GM12878 (cell line): ENCODE results near the gene PPP2R2B. TPM values are rescaled to one million over a fixed set of nuclear protein-coding genes. Genes with fewer than 3 reads are reported as not detected.

Source experiments
- ATAC-seq: fragments of 200-7000 bp; cut with Tn5 transposase; 3 replicates; pipeline ENCODE4 v1.9.1; 2020; ENCODE audit warnings: mild to moderate bottlenecking, moderate library complexity
- BruUV-seq: library from RNA; stranded (reverse); fragments of 400-500 nt; replicated peaks from 2 replicates; lab custom pipeline; 2021; lab: Mats Ljungman, UMichigan
- CTCF ChIA-PET: fragments of 300-600 bp; sonication (Branson Sonifier 250); formaldehyde crosslinking; extraction: SDS; loops from one replicate; lab custom pipeline; 2021; ENCODE audit warnings: inconsistent platforms; lab: Yijun Ruan, JAX
- POLR2A ChIA-PET: fragments of 350-600 bp; formaldehyde crosslinking; extraction: SDS; loops from one replicate; lab custom pipeline; 2021; ENCODE audit warnings: inconsistent platforms; lab: Charles Lee
- RAD21 ChIA-PET: fragments of 300-600 bp; sonication (Branson Sonifier 250); formaldehyde crosslinking; loops from one replicate; lab custom pipeline; 2023; ENCODE audit warnings: antibody characterized with exemption; ENCODE audit not compliant: unreplicated experiment; lab: Charles Lee
- SMC1A ChIA-PET: fragments of 300-600 bp; sonication (Branson Sonifier 250); formaldehyde crosslinking; loops from one replicate; lab custom pipeline; 2023; ENCODE audit not compliant: unreplicated experiment, uncharacterized antibody; lab: Charles Lee
- DNase-seq: peaks from one replicate; pipeline ENCODE4 v3.0.0-alpha.2; 2011; ENCODE audit warnings: low read depth, low spot score
- FAIRE-seq: peaks from 3 replicates; lab custom pipeline; 2011; peaks lifted over from hg19 to GRCh38; lab: Jason Lieb, UNC
- H2AFZ ChIP-seq: 2 replicates; pipeline ENCODE4 v1.6.0; 2011; ENCODE audit warnings: low read depth, low read length, control low read depth; ENCODE audit not compliant: control insufficient read depth
- H3K27ac ChIP-seq: 2 replicates; pipeline ENCODE4 v1.5.1; 2011; ENCODE audit warnings: control low read depth; ENCODE audit not compliant: control insufficient read depth, insufficient read depth
- H3K27me3 ChIP-seq, 2 experiments: replicated peaks in 1 of 2; 2 replicates each; pipeline versions ENCODE4 v1.6.0 to v1.6.1; 2011; ENCODE audit warnings: low read length in 1 of 2; ENCODE audit not compliant: control insufficient read depth in 2 of 2, insufficient read depth in 2 of 2
- H3K36me3 ChIP-seq, 2 experiments: 2 replicates each; pipeline ENCODE4 v1.5.1; 2011; ENCODE audit warnings: low read length in 1 of 2; ENCODE audit not compliant: control insufficient read depth in 2 of 2, insufficient read depth in 2 of 2
- H3K4me1 ChIP-seq: 2 replicates; pipeline ENCODE4 v1.6.1; 2011; ENCODE audit warnings: mild to moderate bottlenecking, low read length, moderate library complexity, mixed read lengths; ENCODE audit not compliant: control insufficient read depth, insufficient read depth
- H3K4me2 ChIP-seq: 2 replicates; pipeline ENCODE4 v1.6.0; 2011; ENCODE audit warnings: control low read depth; ENCODE audit not compliant: control insufficient read depth, insufficient read depth
- H3K4me3 ChIP-seq: fragments of 200-600 bp; sonication (generic); 2 replicates; pipeline ENCODE4 v1.5.1; 2016
- H3K79me2 ChIP-seq: 2 replicates; pipeline ENCODE4 v1.6.0; 2011; ENCODE audit warnings: low read length; ENCODE audit not compliant: control insufficient read depth, insufficient read depth
- H3K9ac ChIP-seq: 2 replicates; pipeline ENCODE4 v1.8.0; 2011; ENCODE audit warnings: low read length, control low read depth, mixed read lengths; ENCODE audit not compliant: control insufficient read depth, insufficient read depth
- H3K9me3 ChIP-seq: replicated peaks from 3 replicates; pipeline ENCODE4 v1.5.1; 2011; ENCODE audit warnings: mild to moderate bottlenecking, low read length; ENCODE audit not compliant: control insufficient read depth, insufficient read depth
- H4K20me1 ChIP-seq: 2 replicates; pipeline ENCODE4 v1.6.0; 2011; ENCODE audit not compliant: control insufficient read depth, insufficient read depth
- E4F1 ChIP-seq: fragments of 450-650 bp; IDR thresholded peaks from 2 replicates; pipeline ENCODE4 v1.6.1; 2018; ENCODE audit warnings: borderline replicate concordance, mild to moderate bottlenecking; ENCODE audit not compliant: partially characterized antibody
- ETV6 ChIP-seq, 2 experiments: fragments of 450-650 bp in 1 of 2; IDR thresholded peaks in 1 of 2; conservative IDR thresholded peaks in 1 of 2; 2 replicates each; pipeline ENCODE4 v1.6.1; 2014; ENCODE audit warnings: antibody characterized with exemption in 1 of 2, borderline replicate concordance in 1 of 2, low read depth in 1 of 2, mild to moderate bottlenecking in 1 of 2, moderate library complexity in 1 of 2
- HDGF ChIP-seq: fragments of 450-650 bp; IDR thresholded peaks from 2 replicates; pipeline ENCODE4 v1.6.1; 2016; ENCODE audit warnings: antibody characterized with exemption
- IRF3 ChIP-seq: fragments of 450-650 bp; IDR thresholded peaks from 2 replicates; pipeline ENCODE4 v1.6.1; 2014; ENCODE audit warnings: mild to moderate bottlenecking
- IRF5 ChIP-seq: fragments of 450-650 bp; IDR thresholded peaks from 2 replicates; pipeline ENCODE4 v1.6.1; 2017; ENCODE audit warnings: borderline replicate concordance
- NFYA ChIP-seq: IDR thresholded peaks from 2 replicates; pipeline ENCODE4 v1.6.1; 2011; ENCODE audit warnings: low read depth, mild to moderate bottlenecking, low read length, improper control_type of control experiment, borderline replicate concordance
- NKRF ChIP-seq: fragments of 450-650 bp; conservative IDR thresholded peaks from 2 replicates; pipeline ENCODE4 v1.6.1; 2017; ENCODE audit warnings: mild to moderate bottlenecking, moderate library complexity
- USF1 ChIP-seq: IDR thresholded peaks from 2 replicates; pipeline ENCODE4 v1.6.1; 2011; ENCODE audit warnings: borderline replicate concordance, low read depth, mild to moderate bottlenecking, moderate library complexity, mixed read lengths, low read length; ENCODE audit not compliant: insufficient read depth; ENCODE audit errors: extremely low read length
- ZNF274 ChIP-seq: IDR thresholded peaks from one replicate; pipeline ENCODE4 v1.8.0; 2011; ENCODE audit not compliant: insufficient read length, insufficient read depth
- ZNF592 ChIP-seq: fragments of 450-650 bp; IDR thresholded peaks from 2 replicates; pipeline ENCODE4 v1.6.1; 2017; ENCODE audit warnings: mild to moderate bottlenecking, moderate library complexity
- WGBS: methylation state at CpG from one replicate; pipeline ENCODE4 v1.1.6; 2016; ENCODE audit warnings: low lambda C conversion rate; ENCODE audit not compliant: insufficient replicate concordance, insufficient coverage; ENCODE audit errors: missing lambda C conversion rate; 5-methylcytosine and 5-hydroxymethylcytosine counted together
- in situ Hi-C: fragments of 300-500 bp; cut with MboI; formaldehyde crosslinking; loops from 9 replicates; pipeline ENCODE4 v1.14.3; 2018; ENCODE audit warnings: mixed read lengths
- intact Hi-C: fragments of 100-400 bp; cut with micrococcal nuclease; formaldehyde crosslinking; loops from one replicate; pipeline ENCODE4 v1.14.2; 2022; ENCODE audit not compliant: unreplicated experiment
- polyA plus RNA-seq, 11 experiments: library from polyadenylated mRNA; depleted of rRNA in 4 of 11; unstranded in 6 of 11; stranded (reverse) in 5 of 11; fragments of >200 nt; fragmentation: Nextera tagmentation in 4 of 11; fragmentation: Illumina TruSeq in 1 of 11; extraction: Ambion mirVana in 4 of 11; extraction: Trizol in 1 of 11; gene quantifications; 1 replicate in 1 of 11; 2 replicates in 10 of 11; pipeline versions ENCODE4 v1.2.1 to v1.2.3, GENCODE V29; 2011 to 2016; ENCODE audit warnings: inconsistent platforms in 2 of 11, missing spikeins in 2 of 11, low read depth in 1 of 11
- total RNA-seq, 4 experiments: library from RNA; depleted of rRNA in 3 of 4; stranded (reverse); fragments of >200 nt in 3 of 4; fragmentation: Illumina TruSeq in 1 of 4; extraction: Trizol in 1 of 4; gene quantifications; 2 replicates each; pipeline versions ENCODE4 v1.2.1 to v1.2.3, GENCODE V29; 2013 to 2021

PPP2R2B gene
- total and polyA plus RNA-seq, 10 of the 15 experiments (the other 5 are each of a cell fraction or from before 2014, with no cell fraction given): not detected

GRCh38 chr5:146770546-146770945 is 108.0 kb downstream of the PPP2R2B start:
- BruUV-seq: no TSS peak
- no peak for DNase-seq
- TF ChIP-seq NKRF (no peak), IRF3 (no peak), ETV6 (conservative IDR thresholded peaks at IDR 0.05 in 1 of 2, IDR thresholded peaks at IDR 0.05 in 1 of 2; ENCODE audit: borderline replicate concordance in 1 of 2, low read depth in 1 of 2) (no peak), ZNF592 (no peak), ZNF274 (no peak), USF1 (no peak), E4F1 (no peak), IRF5 (no peak), NFYA (no peak), HDGF (no peak)

More at GRCh38 chr5:146770546-146770945, 108.0 kb downstream of the PPP2R2B start:
- ChIA-PET SMC1A (no interaction called here), POLR2A (no interaction called here), RAD21 (no interaction called here), CTCF (no interaction called here)
- H3K4me1 ChIP-seq: no peaks in the 10 kb centered on the region
- no peak overlapping the region for H2AFZ ChIP-seq
- no peak overlapping the region for H3K4me2 ChIP-seq
- intact Hi-C loops (no loop called here), in situ Hi-C loops (no loop called here)
- 0% methylated on average over 2 of the region's 2 CpGs for WGBS
- H3K9ac ChIP-seq: no peak overlapping the region
- H3K9me3 ChIP-seq: no peaks in the 10 kb centered on the region
- no peaks in the 10 kb centered on the region for H4K20me1 ChIP-seq
- no peak overlapping the region for H3K27ac ChIP-seq
- ATAC-seq (no peak), FAIRE-seq (no peak)
- H3K4me3 ChIP-seq: no peak overlapping the region
- H3K79me2 ChIP-seq: no peaks in the 10 kb centered on the region
- no peaks in the 10 kb centered on the region for H3K27me3 ChIP-seq
- H3K36me3 ChIP-seq: no peaks in the 10 kb centered on the region
